Right forelimb (tissue), 1 donor: Measurements from ENCODE around the gene KIF1A.
A peak's percentile ranks its signal among the peaks of the same experiment; 100 is the strongest.

Experiments used
- DNase-seq: peaks from one replicate; pipeline ENCODE4 v3.0.0-alpha.2; 2018

KIF1A gene

DNA sequence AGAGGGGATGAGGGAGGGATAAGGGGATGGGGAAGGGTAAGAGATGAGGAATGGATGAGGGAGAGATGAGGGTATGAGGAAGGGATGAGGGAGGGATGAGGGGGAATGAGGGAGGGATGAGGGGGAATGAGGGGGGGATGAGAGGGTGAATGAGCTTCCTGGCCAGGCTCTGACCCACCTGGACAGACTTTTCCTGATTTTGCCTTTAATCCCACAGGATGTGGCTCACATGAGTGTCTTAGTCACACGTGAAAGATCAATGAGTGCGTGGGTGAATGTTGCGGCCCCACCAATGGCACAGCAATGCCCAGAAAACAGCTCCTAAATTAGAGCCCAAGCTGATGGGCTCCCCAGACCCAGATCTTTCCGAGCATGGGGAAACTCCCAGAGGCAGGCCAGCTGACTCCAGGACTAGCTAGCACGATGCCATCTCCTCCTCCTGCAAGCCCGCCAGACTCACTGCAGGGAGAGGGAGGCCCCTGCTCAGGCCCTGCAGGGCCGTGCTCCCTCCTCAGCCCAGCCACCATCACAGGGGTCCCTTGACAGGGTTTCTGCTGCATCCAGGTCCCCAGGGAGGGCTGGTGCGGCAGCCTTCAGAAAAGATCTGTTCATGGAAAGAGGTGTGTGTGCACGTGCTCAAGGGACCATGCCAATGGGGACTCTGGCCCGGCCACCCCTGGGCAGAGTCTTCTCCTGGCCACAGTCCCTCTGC is 87.0 kb downstream of the KIF1A start:
- DNase-seq = no peak

DNA sequence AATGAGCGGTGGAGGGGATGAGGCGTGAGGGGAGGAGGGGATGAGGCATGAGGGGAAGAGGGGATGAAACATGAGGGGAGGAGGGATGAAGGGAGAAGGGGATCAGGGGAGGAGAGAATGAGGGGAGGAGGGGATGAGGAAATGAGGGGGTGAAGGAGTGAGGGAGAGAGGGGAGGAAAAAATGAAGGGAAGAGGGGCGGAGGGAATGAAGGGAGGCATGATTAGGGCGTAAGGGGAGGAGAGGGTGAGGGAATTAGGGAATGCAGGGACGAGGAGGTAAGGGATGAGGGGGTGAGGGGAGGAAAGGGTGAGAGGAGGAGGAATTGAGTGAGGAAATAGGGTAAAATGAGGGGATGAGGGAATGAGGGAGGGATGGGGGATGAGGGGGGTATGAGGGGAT is 87.8 kb downstream of the KIF1A start:
- no peak for DNase-seq

DNA sequence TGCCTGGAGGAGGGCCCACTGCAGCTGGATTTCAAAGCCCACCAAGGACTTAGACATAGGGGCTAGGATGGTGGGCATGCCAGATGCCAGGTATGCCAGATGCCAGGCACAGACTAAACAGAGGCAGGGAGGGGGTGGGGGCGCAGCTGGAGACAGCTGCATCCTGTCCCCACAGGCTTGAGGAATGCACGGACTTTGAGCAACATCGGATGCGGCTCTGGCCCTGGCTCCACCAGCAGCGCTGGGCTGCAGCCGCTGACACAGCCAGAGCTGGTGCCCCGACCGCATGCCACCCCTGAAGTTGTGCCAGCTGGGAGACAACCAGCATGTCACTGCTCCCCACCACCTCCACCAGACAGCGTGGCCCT is 88.9 kb downstream of the KIF1A start:
- DNase-seq = peak; percentile 63

- DNase-seq = no peak
Measured at GRCh38 chr2:240730501-240731177, 89.4 kb downstream of the KIF1A start.

GRCh38 chr2:240728827-240729226 is 91.2 kb downstream of the KIF1A start:
- DNase-seq = no peak

DNA sequence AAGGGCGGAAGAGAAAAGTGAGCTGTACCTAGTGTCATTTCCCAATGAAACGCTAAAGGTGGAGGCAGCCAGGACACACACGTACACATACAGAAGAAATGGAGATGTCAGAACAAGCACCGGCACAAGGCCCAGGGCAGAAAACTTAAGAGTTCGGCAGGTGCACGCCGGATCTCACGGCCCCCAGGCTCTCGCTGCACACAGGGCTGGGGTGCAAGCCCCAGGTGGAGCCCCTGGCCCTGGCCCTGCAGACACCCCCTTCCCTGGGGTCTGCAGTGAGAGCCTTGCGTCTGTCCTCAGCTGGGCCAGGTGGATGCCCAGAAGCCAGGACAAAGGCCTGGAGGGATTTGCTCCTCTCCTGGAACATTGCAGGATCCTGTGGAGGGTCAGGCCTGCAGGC is 91.7 kb downstream of the KIF1A start:
- no peak for DNase-seq

DNA sequence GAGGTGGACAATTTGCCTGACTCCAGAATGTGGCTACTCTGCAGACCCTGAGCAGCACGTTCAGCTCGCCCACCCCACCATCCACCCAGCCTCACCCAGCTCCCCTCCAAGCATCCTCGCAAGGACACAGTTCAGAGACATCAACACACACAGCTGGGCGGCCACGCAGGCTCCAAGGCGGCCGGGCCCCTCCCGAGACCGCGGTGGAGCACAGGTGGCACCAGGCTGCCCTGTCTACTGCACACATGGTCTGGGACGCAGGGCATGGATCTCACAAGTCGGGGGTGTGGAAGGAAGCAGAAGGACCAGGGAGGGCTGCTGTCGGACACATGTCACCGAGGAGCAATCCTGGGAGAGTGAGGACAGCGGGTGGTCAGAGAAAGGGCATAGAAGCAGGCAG is 92.1 kb downstream of the KIF1A start:
- DNase-seq = no peak

GRCh38 chr2:240727439-240727838 is 92.6 kb downstream of the KIF1A start:
- no peak for DNase-seq

- DNase-seq = no peak
Measured at GRCh38 chr2:240726876-240727275, 93.1 kb downstream of the KIF1A start.

DNA sequence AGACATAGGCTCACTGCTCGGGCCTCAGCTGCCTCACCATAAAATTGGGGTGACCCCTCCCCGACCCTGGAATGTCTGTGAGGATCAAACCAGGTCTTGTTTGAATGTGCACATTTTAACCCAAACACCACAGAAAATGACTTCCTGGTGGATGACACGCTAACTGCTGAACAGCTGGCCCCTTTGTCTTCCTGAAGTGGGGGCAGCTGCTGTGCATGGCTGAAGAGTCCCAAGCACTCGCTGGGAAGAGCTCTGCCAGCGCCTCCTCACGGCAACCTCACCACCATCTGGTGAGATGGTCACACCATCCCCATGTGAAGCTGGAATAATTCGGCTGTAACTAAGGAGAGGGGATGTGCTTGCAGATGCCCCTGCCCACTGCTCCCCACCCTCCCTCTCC is 94.3 kb downstream of the KIF1A start:
- DNase-seq = no peak

DNA sequence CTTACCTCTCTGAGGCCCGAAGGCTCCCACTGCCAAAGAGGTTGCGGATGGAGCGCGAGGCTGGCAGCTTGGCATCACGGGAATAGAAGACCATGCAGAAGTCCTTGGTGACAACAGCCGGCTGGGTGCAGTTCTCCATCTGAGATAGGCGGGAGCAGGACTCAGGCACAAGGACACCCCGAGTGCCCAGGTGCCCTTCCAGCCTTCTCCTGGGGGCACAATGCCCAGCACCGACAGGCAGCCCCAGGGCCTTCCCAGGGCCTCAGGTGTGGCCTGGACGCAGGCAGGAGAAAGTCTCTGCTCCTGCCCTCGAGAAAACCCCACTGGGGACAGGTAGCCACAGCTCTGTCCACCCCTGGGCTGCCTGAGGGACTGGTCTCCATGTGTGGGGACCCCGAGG is 94.8 kb downstream of the KIF1A start:
- no peak for DNase-seq

- no peak for DNase-seq
Measured at GRCh38 chr2:240724431-240724830, 95.6 kb downstream of the KIF1A start.

DNA sequence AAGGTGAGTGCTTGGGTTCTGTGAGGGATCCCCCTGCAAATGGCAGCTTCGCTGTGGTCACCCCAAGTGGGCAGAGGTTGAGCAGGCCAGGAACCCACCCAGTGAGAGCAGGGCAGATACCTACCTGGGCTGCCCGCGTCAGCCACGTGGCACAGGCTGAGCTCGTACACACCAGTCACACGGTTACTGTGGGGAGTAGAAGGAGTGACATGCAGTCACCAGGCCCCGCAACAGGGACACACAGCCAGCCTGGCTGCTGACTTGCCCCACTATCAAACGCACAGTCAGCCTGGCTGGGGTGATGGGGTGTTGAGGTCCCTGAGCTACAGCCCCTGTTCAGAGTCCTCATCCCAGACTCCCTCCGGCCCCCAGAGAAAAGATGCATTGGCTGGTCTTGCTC is 96.2 kb downstream of the KIF1A start:
- no peak for DNase-seq

- no peak for DNase-seq
Measured at GRCh38 chr2:240722796-240723735, 97.0 kb downstream of the KIF1A start.

DNA sequence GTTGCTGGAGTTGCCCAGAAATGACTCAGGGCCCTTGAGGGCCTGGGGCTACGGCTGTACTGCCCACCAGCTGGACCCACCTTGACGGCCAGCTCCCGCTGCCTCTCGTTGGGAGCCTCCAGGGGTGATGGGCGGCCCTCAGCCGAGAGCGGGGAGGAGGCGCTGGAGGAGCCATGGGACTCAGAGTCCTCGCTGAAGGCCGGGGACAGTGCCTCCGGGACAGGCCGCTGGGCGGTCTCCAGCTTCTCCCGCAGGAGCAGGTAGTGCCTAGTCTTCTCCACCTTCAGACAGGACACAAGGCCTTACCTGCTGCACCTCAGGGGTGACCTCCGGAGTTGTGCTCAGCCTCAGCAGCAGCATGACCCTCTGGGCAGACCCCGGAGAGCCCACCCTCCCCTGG is 97.6 kb downstream of the KIF1A start:
- DNase-seq = no peak

- DNase-seq = no peak
Measured at GRCh38 chr2:240721596-240722180, 98.3 kb downstream of the KIF1A start.

DNA sequence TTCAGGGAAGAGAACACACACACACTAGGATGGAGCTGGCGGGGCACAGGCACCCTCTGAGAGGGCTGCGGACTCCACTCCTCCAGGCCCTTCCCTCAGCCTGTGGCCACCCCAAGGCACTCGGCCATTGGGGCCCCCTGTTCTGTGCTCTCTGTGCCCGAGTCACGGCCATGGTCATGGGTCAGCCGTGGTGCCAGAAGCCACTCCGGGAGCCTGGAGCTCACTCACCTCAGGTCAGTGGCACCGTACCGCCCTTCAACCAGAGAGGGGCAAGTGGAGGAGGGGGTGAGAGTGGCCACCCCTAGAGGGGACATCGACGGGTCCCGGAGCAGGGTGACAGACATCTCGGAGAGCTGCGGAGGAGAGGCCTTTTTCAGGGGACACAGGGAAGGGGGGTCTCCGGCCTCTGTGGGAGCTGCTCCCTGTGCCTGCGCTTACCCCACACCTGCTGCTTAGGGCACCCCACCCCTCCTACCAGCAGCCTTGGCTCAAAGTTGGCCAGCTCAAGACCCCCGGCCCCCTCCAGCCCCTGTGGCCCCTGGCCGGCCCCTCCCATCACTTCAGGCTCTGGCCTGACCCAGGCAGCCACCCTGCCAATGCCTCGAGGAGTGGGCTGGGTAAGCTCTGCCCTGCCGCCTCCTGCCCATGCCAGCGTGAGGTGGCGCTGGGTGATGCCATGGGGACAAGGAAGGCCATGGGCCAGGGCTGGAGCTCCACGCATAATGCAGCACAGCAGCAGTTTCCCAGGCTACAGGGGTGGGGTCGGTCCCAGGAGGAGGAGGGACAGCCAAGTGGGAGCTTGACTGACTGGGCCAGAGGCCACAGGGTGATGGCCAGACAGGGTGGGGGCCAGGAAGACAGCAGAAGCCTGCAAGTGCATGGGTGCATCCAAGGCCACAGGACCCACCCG is 99.1 kb downstream of the KIF1A start:
- DNase-seq = no peak

GRCh38 chr2:240719676-240720545 is 100.1 kb downstream of the KIF1A start:
- no peak for DNase-seq

DNA sequence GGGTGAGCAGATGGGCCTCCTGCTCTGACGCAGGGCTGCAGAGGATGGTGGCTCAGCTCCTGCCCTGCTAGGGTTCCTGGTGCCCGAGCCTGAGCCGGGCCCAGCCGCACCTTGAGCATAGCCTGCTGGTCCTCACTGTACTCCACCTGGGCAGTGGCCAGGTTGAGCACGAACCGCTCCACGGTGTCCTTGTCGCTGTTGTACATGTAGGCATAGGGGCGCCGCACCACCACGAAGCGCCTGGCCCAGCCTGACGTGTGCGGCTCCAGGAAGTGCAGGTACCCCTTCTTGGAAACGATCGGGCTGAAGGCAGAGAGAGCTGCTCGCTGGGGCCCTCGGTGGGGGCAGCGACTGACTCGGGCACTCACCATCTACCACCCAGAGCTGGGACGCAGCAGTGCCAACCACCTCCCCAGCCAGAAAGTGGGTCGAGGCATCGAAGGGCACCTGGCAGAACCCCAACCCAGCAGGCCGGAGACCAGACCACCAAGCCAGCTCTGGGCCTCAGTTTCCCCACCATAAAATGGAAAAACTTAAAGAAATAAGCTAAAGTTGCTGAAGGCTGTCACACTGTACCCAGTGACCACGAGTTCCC is 101.0 kb downstream of the KIF1A start:
- DNase-seq = no peak

DNA sequence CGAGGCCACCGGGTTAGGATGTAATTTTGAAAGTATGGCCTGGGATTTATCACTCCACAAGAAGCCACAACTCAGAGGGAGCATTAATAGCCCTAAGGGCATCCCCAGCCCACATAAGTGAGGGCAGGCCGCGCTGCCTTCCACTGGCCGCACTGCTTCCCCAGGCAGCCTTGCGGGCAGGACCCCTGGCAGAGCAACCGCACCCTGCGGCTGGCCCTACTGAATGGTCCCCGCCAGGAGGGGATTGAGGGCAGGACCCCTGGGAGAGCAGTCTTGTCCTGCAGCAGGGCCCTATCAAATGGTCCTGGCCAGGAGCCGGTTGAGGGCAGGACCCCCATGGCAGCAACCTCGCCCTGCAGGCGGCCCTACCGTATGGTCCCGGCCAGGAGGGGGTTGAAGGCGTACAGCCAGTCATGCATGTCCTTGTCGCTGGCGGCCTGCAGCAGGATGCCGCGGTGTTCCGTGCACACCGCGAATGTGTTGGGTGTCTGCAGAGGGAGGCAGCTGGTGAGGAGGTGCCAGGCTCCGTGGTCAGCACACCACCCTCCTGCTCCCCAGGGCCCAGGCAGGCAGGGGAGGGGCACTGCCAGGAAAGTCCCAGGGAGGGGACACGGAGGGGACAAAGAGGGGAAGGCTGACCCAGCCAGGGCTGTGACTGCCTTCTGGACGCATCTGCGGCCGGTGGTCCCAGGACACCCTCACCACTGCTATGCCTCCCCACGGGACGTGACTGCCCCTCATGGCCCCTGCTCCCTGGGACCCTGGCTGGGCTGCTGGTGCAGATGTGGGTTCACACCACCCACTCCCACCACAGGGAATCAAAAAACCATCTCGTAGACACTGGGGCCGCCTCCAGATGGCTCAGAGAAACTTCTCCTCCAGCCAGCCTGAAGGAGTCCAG is 102.1 kb downstream of the KIF1A start:
- DNase-seq = no peak
